ENCODE results near the gene SETD2.

SETD2 gene

GRCh38 chr3:47007482-47008233 is 156.3 kb downstream of the SETD2 start:
- DNase-seq = no peak

GRCh38 chr3:47007001-47007400 is 156.9 kb downstream of the SETD2 start:
- no peak for DNase-seq

GRCh38 chr3:47006145-47006651 is 157.7 kb downstream of the SETD2 start:
- DNase-seq = no peak

GRCh38 chr3:47005212-47006144 is 158.4 kb downstream of the SETD2 start:
- no peak for DNase-seq

- no peak for DNase-seq
These were observed 159.3 kb downstream of the SETD2 start for GRCh38 chr3:47004369-47005211.

GRCh38 chr3:47003461-47004368 is 160.2 kb downstream of the SETD2 start:
- DNase-seq = no peak

- DNase-seq = no peak
These were observed 160.9 kb downstream of the SETD2 start for GRCh38 chr3:47003056-47003410.

GRCh38 chr3:47002171-47003055 is 161.5 kb downstream of the SETD2 start:
- no peak for DNase-seq

GRCh38 chr3:47001731-47002170 is 162.2 kb downstream of the SETD2 start:
- no peak for DNase-seq

- no peak for DNase-seq
These were observed 162.8 kb downstream of the SETD2 start for GRCh38 chr3:47000922-47001730.

GRCh38 chr3:47000198-47000815 is 163.6 kb downstream of the SETD2 start:
- DNase-seq = no peak

GRCh38 chr3:46999516-47000197 is 164.3 kb downstream of the SETD2 start:
- DNase-seq = no peak

- DNase-seq = no peak
These were observed 164.9 kb downstream of the SETD2 start for GRCh38 chr3:46998852-46999515.

GRCh38 chr3:46998121-46998851 is 165.6 kb downstream of the SETD2 start:
- DNase-seq = no peak

- no peak for DNase-seq
These were observed 166.3 kb downstream of the SETD2 start for GRCh38 chr3:46997453-46998091.

GRCh38 chr3:46996689-46997452 is 167.0 kb downstream of the SETD2 start:
- no peak for DNase-seq
